Measurements from ENCODE around the gene RPS6KB2. TPM values are rescaled to one million over a fixed set of nuclear protein-coding genes. Genes with fewer than 3 reads are reported as not detected.

RPS6KB2 gene
- total RNA-seq, 1 experiment from 2014 or later = 116 TPM

- Mint-ChIP-seq H3K27me3 (ENCODE audit: insufficient read depth, unreplicated experiment) (no peaks in the 10 kb centered on the region), H3K27ac (ENCODE audit: unreplicated experiment) (no peak within 1 kb of the TSS), H3K4me3 (ENCODE audit: unreplicated experiment) (no peak within 1 kb of the TSS), H3K9me3 (ENCODE audit: unreplicated experiment) (no peaks in the 10 kb centered on the region), H3K4me1 (ENCODE audit: low read depth, unreplicated experiment) (no peaks in the 10 kb centered on the region), H3K36me3 (ENCODE audit: insufficient read depth, unreplicated experiment) (no peaks in the 10 kb centered on the region)
- no peak within 1 kb of the TSS for H3K4me3 ChIP-seq (ENCODE audit: low read depth, low read length)
- H3K4me1 ChIP-seq = no peaks in the 10 kb centered on the region
- intact Hi-C loops (cut with micrococcal nuclease; ENCODE audit: unreplicated experiment) = no loop called here
- no peaks in the 10 kb centered on the region for H3K36me3 ChIP-seq (ENCODE audit: control insufficient read depth, insufficient read depth, low read length)
- ChIA-PET CTCF (interaction anchor here (1.1 kb wide), 1 partner anchor 51 kb away, joined by 3 read pairs; the partner anchor contains the start of gene PPP1CA), POLR2A (no interaction called here)
- H3K27me3 ChIP-seq (replicated peaks; ENCODE audit: control insufficient read depth, insufficient read depth, low read length) = no peaks in the 10 kb centered on the region
- no peak for TF ChIP-seq CTCF (IDR thresholded peaks at IDR 0.05; ENCODE audit: insufficient read depth in 1 of 2, low read depth in 1 of 2, low read length in 1 of 2, severe bottlenecking in 1 of 2, unreplicated experiment in 1 of 2)
- H3K9me3 ChIP-seq = no peaks in the 10 kb centered on the region
- no TSS peak for BruUV-seq (replicated peaks)
- DNase-seq = no peak
Observed at GRCh38 chr11:67452141-67452952, 24.1 kb downstream of the RPS6KB2 start, which contains the start of gene GPR152. Gene GPR152, minus strand, starts transcription at chr11:67452729. Its CDS starts 5 bp downstream, at chr11:67452724.

GRCh38 chr11:67453816-67454732, 25.8 kb downstream of the RPS6KB2 start:
- Mint-ChIP-seq H3K27ac (ENCODE audit: unreplicated experiment) (no peak overlapping the region), H3K27me3 (ENCODE audit: insufficient read depth, unreplicated experiment) (no peaks in the 10 kb centered on the region), H3K9me3 (ENCODE audit: unreplicated experiment) (no peaks in the 10 kb centered on the region), H3K36me3 (ENCODE audit: insufficient read depth, unreplicated experiment) (no peaks in the 10 kb centered on the region), H3K4me1 (ENCODE audit: low read depth, unreplicated experiment) (no peaks in the 10 kb centered on the region), H3K4me3 (ENCODE audit: unreplicated experiment) (no peak overlapping the region)
- no TSS peak for BruUV-seq (replicated peaks)
- H3K9me3 ChIP-seq = no peaks in the 10 kb centered on the region
- ChIA-PET CTCF (no interaction called here), POLR2A (no interaction called here)
- DNase-seq = no peak
- no peak for TF ChIP-seq CTCF (IDR thresholded peaks at IDR 0.05; ENCODE audit: insufficient read depth in 1 of 2, low read depth in 1 of 2, low read length in 1 of 2, severe bottlenecking in 1 of 2, unreplicated experiment in 1 of 2)
- intact Hi-C loops (cut with micrococcal nuclease; ENCODE audit: unreplicated experiment) = no loop called here
- no peaks in the 10 kb centered on the region for H3K36me3 ChIP-seq (ENCODE audit: control insufficient read depth, insufficient read depth, low read length)
- H3K27me3 ChIP-seq (replicated peaks; ENCODE audit: control insufficient read depth, insufficient read depth, low read length) = no peaks in the 10 kb centered on the region
- H3K4me3 ChIP-seq (ENCODE audit: low read depth, low read length) = no peak overlapping the region
- H3K4me1 ChIP-seq = no peaks in the 10 kb centered on the region

GRCh38 chr11:67455054-67455453, 26.8 kb downstream of the RPS6KB2 start, which contains the start of gene CABP4:
Gene CABP4, plus strand, starts transcription at chr11:67455354. Its CDS starts 70 bp downstream, at chr11:67455424.
- Histone ChIP-seq H3K9me3 (no peaks in the 10 kb centered on the region), H3K4me3 (ENCODE audit: low read depth, low read length) (no peak within 1 kb of the TSS), H3K4me1 (no peaks in the 10 kb centered on the region), H3K36me3 (ENCODE audit: control insufficient read depth, insufficient read depth, low read length) (no peaks in the 10 kb centered on the region), H3K27me3 (replicated peaks; ENCODE audit: control insufficient read depth, insufficient read depth, low read length) (no peaks in the 10 kb centered on the region)
- BruUV-seq (replicated peaks) = no TSS peak
- Mint-ChIP-seq H3K27ac (ENCODE audit: unreplicated experiment) (no peak within 1 kb of the TSS), H3K36me3 (ENCODE audit: insufficient read depth, unreplicated experiment) (no peaks in the 10 kb centered on the region), H3K9me3 (ENCODE audit: unreplicated experiment) (no peaks in the 10 kb centered on the region), H3K4me1 (ENCODE audit: low read depth, unreplicated experiment) (no peaks in the 10 kb centered on the region), H3K27me3 (ENCODE audit: insufficient read depth, unreplicated experiment) (no peaks in the 10 kb centered on the region), H3K4me3 (ENCODE audit: unreplicated experiment) (no peak within 1 kb of the TSS)
- ChIA-PET POLR2A (no interaction called here), CTCF (no interaction called here)
- intact Hi-C loops (cut with micrococcal nuclease; ENCODE audit: unreplicated experiment) = no loop called here
- DNase-seq = no peak
- TF ChIP-seq CTCF (IDR thresholded peaks at IDR 0.05; ENCODE audit: insufficient read depth in 1 of 2, low read depth in 1 of 2, low read length in 1 of 2, severe bottlenecking in 1 of 2, unreplicated experiment in 1 of 2) = no peak
